Measurements from ENCODE around the gene MMD. TPM values are rescaled to one million over a fixed set of nuclear protein-coding genes. Genes with fewer than 3 reads are reported as not detected.
A peak's percentile ranks its signal among the peaks of the same experiment; 100 is the strongest.

MMD gene
- total and polyA plus RNA-seq, 9 of the 15 experiments (the other 6 are each of a cell fraction or from before 2014, with no cell fraction given) = 3.1 to 18.9 (median 10.7) TPM

DNA sequence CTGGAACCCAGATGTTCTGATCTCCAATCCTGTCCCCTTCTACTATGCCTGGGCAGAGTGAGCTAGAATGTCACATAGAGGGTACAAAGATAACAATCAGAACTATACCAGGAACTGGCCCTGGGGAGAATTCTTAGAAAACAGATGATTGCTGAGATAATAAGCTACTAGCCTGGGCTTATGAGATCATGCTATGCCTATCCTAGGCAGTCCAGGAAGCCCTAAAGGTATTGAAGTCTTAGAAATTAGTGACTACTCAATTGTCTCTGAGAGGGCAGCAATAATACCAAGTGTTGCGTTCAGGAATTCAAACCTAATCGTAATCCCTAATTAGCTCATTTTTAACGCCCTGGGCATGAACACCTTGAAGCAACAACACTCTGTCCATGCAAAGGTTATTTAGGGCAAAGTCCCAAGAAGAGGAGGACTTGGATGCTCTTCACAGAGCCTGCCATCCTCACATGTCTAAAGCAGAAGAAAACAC is 77.1 kb downstream of the MMD start (continued):
- TF ChIP-seq, protein P1, sequence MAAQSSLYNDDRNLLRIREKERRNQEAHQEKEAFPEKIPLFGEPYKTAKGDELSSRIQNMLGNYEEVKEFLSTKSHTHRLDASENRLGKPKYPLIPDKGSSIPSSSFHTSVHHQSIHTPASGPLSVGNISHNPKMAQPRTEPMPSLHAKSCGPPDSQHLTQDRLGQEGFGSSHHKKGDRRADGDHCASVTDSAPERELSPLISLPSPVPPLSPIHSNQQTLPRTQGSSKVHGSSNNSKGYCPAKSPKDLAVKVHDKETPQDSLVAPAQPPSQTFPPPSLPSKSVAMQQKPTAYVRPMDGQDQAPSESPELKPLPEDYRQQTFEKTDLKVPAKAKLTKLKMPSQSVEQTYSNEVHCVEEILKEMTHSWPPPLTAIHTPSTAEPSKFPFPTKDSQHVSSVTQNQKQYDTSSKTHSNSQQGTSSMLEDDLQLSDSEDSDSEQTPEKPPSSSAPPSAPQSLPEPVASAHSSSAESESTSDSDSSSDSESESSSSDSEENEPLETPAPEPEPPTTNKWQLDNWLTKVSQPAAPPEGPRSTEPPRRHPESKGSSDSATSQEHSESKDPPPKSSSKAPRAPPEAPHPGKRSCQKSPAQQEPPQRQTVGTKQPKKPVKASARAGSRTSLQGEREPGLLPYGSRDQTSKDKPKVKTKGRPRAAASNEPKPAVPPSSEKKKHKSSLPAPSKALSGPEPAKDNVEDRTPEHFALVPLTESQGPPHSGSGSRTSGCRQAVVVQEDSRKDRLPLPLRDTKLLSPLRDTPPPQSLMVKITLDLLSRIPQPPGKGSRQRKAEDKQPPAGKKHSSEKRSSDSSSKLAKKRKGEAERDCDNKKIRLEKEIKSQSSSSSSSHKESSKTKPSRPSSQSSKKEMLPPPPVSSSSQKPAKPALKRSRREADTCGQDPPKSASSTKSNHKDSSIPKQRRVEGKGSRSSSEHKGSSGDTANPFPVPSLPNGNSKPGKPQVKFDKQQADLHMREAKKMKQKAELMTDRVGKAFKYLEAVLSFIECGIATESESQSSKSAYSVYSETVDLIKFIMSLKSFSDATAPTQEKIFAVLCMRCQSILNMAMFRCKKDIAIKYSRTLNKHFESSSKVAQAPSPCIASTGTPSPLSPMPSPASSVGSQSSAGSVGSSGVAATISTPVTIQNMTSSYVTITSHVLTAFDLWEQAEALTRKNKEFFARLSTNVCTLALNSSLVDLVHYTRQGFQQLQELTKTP (IDR thresholded peaks at IDR 0.05; ENCODE audit: low read depth in 1 of 2, partially characterized antibody in 2 of 2) = no peak
- TF ChIP-seq CBX3 (IDR thresholded peaks at IDR 0.05; ENCODE audit: borderline replicate concordance in 1 of 2, low read length in 2 of 2) (no peak), TCF7L2 (IDR thresholded peaks at IDR 0.05; ENCODE audit: low read depth, low read length) (no peak), ZBTB1 (CRISPR knock-in tag; IDR thresholded peaks at IDR 0.05; ENCODE audit: borderline replicate concordance, low read depth) (no peak), LARP7 (IDR thresholded peaks at IDR 0.05) (no peak), NFRKB (IDR thresholded peaks at IDR 0.05; ENCODE audit: low read depth) (peak; percentile 75; the same call in 1 of the 2 replicates), ZNF239 (CRISPR knock-in tag; IDR thresholded peaks at IDR 0.05) (no peak), GTF2A2 (tag; IDR thresholded peaks at IDR 0.05) (no peak), POLR2B (IDR thresholded peaks at IDR 0.05; ENCODE audit: low read depth, partially characterized antibody) (no peak), ZNF224 (CRISPR knock-in tag; IDR thresholded peaks at IDR 0.05) (no peak), FOXJ2 (tag; IDR thresholded peaks at IDR 0.05) (0 out of 2 replicates have a peak, but pooled peaks have one; percentile 22), PHTF2 (CRISPR knock-in tag; IDR thresholded peaks at IDR 0.05) (no peak), SMAD1 (IDR thresholded peaks at IDR 0.05; ENCODE audit: low read depth, low read length, partially characterized antibody) (peak; percentile 39), NFATC3 (IDR thresholded peaks at IDR 0.05) (no peak)
- TF ChIP-seq, protein P2, sequence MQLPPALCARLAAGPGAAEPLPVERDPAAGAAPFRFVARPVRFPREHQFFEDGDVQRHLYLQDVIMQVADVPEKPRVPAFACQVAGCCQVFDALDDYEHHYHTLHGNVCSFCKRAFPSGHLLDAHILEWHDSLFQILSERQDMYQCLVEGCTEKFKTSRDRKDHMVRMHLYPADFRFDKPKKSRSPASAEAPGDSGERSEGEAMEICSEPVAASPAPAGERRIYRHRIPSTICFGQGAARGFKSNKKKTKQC (CRISPR knock-in tag; IDR thresholded peaks at IDR 0.05) = no peak
- TF ChIP-seq, protein P3, sequence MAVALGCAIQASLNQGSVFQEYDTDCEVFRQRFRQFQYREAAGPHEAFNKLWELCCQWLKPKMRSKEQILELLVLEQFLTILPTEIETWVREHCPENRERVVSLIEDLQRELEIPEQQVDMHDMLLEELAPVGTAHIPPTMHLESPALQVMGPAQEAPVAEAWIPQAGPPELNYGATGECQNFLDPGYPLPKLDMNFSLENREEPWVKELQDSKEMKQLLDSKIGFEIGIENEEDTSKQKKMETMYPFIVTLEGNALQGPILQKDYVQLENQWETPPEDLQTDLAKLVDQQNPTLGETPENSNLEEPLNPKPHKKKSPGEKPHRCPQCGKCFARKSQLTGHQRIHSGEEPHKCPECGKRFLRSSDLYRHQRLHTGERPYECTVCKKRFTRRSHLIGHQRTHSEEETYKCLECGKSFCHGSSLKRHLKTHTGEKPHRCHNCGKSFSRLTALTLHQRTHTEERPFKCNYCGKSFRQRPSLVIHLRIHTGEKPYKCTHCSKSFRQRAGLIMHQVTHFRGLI (CRISPR knock-in tag; IDR thresholded peaks at IDR 0.05) = no peak
- TF ChIP-seq, protein P4, sequence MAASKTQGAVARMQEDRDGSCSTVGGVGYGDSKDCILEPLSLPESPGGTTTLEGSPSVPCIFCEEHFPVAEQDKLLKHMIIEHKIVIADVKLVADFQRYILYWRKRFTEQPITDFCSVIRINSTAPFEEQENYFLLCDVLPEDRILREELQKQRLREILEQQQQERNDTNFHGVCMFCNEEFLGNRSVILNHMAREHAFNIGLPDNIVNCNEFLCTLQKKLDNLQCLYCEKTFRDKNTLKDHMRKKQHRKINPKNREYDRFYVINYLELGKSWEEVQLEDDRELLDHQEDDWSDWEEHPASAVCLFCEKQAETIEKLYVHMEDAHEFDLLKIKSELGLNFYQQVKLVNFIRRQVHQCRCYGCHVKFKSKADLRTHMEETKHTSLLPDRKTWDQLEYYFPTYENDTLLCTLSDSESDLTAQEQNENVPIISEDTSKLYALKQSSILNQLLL (CRISPR knock-in tag; IDR thresholded peaks at IDR 0.05; ENCODE audit: borderline replicate concordance) = no peak
- TF ChIP-seq, protein P5, sequence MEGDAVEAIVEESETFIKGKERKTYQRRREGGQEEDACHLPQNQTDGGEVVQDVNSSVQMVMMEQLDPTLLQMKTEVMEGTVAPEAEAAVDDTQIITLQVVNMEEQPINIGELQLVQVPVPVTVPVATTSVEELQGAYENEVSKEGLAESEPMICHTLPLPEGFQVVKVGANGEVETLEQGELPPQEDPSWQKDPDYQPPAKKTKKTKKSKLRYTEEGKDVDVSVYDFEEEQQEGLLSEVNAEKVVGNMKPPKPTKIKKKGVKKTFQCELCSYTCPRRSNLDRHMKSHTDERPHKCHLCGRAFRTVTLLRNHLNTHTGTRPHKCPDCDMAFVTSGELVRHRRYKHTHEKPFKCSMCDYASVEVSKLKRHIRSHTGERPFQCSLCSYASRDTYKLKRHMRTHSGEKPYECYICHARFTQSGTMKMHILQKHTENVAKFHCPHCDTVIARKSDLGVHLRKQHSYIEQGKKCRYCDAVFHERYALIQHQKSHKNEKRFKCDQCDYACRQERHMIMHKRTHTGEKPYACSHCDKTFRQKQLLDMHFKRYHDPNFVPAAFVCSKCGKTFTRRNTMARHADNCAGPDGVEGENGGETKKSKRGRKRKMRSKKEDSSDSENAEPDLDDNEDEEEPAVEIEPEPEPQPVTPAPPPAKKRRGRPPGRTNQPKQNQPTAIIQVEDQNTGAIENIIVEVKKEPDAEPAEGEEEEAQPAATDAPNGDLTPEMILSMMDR (IDR thresholded peaks at IDR 0.05 in 2 of 3, conservative IDR thresholded peaks at IDR 0.05 in 1 of 3; ENCODE audit: insufficient read depth in 2 of 3, low read depth in 1 of 3, low read length in 3 of 3) = no peak

Data from K562 (cell line).